SKM-1 (cell line): Measurements from ENCODE around the gene PXMP2.
"Not testable (repeated sequence)": the region's sequence is repeated elsewhere in the genome, so short reads cannot be mapped to it uniquely, and the experiment has no call there.

Source experiments
- DNase-seq: peaks from one replicate; lab custom pipeline; 2025; ENCODE audit not compliant: unreplicated experiment; lab: John Stamatoyannopoulos, UW

PXMP2 gene

GRCh38 chr12:132747395-132747794 is 60.0 kb downstream of the PXMP2 start:
- DNase-seq, result no peak

GRCh38 chr12:132747896-132748295 is 60.5 kb downstream of the PXMP2 start:
- no peak for DNase-seq

GRCh38 chr12:132748319-132748718 is 60.9 kb downstream of the PXMP2 start:
- DNase-seq, result no peak

DNA sequence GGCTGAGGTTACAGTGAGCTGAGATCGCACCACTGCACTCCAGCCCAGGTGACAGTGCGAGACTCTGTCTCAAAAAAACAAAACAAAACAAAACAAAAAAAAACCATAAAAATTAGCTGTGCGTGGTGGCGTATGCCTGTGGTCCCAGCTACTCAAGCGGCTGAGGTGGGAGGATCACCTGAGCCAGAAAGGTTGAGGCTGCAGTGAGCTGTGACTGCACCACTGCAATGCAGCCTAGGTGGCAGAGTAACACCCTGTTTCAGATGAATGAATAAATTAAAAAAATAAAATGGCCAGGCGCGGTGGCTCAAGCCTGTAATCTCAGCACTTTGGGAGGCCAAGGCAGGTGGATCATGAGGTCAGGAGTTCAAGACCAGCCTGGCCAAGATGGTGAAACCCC is 66.3 kb downstream of the PXMP2 start:
- DNase-seq, result not testable (repeated sequence)

DNA sequence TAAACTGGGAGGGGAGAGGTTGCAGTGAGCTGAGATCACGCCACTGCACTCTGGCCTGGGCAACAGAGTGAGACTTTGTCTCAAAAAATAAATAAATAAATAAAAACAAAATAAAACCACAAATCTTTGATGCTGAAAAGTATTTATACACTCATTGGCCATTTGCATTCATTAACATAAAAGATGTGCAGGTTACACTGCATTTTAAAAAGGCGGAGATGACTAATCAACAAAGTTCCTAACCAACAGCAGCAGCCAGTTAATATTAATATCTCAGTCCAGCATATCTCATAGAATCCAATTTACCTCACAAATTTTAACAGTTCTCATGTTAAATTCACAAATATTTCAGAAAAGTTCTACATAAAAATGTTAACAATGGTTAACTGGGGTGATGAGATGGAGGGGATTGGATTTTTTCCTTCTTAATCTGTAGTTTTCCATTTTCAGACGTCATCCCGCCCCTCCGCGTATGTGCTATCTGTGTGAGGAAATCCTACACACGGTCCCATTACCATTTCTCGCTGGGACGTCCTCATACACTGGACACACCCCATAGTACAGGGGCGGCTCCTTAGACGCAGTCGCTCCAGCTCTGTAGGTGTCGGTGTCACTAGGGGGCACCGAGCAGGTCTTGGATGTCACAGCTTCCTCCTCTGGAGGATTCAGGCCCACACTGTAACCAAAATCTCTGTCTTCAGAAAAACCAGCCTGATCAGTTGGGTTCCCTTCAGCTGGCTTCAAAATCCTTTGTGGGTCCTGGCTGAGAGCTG is 67.0 kb downstream of the PXMP2 start:
- DNase-seq, result no peak
